HTR-8/SVneo (cell line): ENCODE data around the gene UBL5.

Source experiments
- DNase-seq: peaks from one replicate; pipeline ENCODE4 v3.0.0; 2011; ENCODE audit warnings: low spot score, mixed read lengths; ENCODE audit not compliant: insufficient read length
- FAIRE-seq: peaks from 2 replicates; lab custom pipeline; 2011; peaks lifted over from hg19 to GRCh38; lab: Jason Lieb, UNC

UBL5 gene

GRCh38 chr19:9848762-9849161, 21.0 kb downstream of the UBL5 start:
- FAIRE-seq (no peak), DNase-seq (no peak)

GRCh38 chr19:9849791-9850190, 22.1 kb downstream of the UBL5 start:
- FAIRE-seq (no peak), DNase-seq (no peak)

- DNase-seq, result no peak
- no peak for FAIRE-seq
These were observed 22.7 kb downstream of the UBL5 start for GRCh38 chr19:9850235-9850959.

GRCh38 chr19:9854282-9854846, 26.6 kb downstream of the UBL5 start:
- DNase-seq (no peak), FAIRE-seq (peak; percentile 36)

DNA sequence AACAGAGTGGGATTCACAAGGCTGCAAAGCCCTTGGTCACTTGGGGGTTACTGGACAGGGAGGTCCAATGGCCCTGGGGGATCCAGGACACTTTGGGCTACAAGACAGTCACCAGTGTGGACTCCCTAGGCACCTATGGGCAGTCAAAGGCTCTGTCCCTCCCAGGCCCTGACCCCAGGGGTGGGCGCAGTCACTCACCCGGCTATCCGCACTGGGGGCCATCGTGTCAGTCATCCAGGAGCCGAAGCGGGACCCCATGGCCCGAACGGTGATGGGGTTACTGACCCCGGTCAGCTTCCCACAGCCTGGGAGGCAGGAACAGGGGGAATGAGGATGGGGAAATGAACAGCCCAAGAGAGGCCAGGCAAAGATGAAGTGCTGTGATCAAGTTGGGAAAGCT, 28.9 kb downstream of the UBL5 start:
- DNase-seq, result no peak
- FAIRE-seq, result no peak

DNA sequence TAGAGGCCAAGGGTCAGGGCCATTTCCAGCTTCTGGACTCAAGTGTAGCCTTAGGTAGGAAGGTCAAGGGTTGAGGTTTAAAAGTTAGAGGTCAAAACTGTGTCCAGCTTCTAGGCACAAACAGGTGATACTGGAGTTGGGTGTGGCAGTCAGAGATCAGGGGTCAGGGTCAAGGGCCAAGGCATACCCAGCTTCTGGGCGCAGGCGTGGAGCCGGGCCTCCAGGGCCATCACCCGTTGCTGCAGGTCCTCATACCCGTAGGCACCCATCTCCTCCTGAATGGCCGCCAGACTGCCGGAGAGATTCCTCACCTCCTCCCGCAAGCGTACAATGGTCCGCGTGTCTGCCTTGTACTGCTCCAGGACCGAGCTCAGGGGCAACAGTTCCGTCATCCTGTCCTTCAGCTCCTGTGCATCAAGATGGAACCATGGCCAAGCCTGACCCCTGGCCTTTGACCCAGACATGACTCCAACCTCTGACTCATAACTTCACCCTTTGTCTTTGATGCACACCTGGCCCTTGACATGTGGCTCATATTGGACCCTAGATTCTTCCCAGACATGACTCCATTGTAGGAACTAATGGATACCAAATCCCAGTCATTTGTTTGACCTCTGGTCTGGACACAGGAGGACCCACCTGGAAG, 29.5 kb downstream of the UBL5 start:
- no peak for FAIRE-seq
- DNase-seq, result no peak

DNA sequence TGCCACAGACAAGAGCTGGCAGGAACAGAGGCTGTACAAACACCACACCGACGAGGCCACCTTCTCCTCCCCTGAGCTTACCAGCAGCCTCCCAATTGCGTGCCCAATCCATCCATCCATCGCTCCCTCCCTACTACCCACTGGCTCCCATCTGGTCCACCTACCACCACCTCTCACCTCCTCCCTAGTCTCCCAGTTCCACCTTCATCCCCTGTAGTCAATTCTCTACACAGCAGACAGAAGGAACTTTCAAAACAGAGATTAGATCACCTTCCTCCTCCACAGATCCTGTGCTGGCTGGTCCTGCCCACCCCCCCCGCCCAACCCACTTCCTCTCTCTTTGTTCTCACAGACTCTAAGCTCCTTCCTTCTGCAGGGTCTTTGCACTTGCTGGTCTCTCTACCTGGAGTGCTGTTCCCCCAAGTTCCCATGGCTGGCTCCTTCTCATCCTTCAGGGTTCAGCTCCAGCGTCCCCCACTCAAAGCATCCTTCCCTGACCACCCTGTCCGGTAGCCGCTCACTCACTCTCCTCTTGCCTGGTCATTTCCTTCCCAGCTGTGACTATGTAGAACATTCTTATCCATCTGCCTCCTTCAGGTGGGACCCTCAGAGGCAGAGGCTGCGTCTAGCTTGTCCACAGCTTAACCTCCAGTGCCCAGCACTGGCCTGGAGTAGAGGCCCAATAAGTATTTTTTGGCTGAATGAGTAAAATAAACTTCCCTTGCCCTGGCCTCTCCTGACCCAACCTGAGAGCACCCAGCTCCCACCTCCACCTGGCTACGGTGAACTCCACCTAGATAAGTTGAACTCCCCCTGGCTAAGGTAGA, 30.4 kb downstream of the UBL5 start:
- FAIRE-seq (peak; percentile 40), DNase-seq (no peak)

GRCh38 chr19:9858766-9859165, 31.0 kb downstream of the UBL5 start:
- no peak for DNase-seq
- no peak for FAIRE-seq

DNA sequence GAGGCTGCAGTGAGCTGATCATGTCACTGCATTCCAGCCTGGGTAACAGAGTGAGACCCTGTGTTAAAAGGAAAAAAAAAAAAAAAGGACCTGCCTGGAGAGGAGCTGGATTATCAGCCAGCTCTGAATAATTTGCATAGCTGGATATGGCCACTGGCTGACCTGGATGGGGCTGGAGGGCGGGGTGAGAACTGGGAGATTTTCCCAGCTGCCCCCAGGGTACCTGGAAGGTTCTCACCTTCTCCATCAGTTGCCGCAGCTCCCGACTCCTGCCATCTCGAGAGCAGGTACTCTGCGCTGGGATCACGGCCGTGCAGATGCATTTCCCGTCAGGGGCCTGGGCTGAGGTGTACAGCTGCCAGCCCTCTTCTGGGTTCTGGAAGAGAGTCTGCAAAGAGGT, 32.7 kb downstream of the UBL5 start:
- no peak for FAIRE-seq
- DNase-seq, result no peak

DNA sequence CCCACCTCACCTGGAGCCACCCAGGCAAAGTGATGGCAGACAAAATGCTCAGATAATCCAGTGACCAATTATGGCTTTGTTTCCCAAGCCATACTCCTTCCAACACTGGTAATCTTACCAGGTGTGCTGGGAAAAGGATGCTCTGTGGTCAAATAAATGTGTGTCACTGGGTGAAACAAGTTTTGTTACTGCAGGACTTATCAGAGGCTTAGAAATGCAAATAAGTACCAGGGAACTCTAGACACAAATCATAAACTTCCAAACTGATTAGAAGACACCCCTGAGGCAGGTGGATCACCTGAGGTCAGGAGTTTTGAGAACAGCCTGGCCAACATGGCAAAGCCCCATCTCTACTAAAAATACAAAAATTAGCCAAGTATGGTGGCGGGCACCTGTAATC, 33.8 kb downstream of the UBL5 start:
- DNase-seq (no peak), FAIRE-seq (no peak)

- FAIRE-seq, result no peak
These were observed 35.2 kb downstream of the UBL5 start for GRCh38 chr19:9862938-9863337.

DNA sequence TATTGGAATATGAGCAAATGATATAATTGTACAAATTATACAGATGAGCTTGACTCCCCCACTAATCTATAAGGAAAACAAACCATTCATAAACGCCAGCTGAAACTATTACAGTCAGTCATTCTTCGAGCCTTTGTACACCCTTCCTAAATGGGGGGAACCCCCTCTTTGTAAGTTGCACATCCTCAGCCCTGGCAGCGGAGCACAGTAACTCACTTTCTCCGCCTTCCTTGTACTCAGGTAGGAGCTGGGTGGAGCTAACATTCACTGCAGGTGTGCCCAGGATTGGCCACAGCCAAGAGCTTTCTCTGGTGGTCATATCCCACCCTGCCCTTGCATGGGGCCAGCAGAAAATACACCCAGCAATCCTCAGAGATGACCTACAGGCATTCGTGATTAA, 36.0 kb downstream of the UBL5 start:
- DNase-seq, result no peak
- FAIRE-seq, result no peak

More at GRCh38 chr19:9862938-9863337, 35.2 kb downstream of the UBL5 start:
- no peak for DNase-seq

DNA sequence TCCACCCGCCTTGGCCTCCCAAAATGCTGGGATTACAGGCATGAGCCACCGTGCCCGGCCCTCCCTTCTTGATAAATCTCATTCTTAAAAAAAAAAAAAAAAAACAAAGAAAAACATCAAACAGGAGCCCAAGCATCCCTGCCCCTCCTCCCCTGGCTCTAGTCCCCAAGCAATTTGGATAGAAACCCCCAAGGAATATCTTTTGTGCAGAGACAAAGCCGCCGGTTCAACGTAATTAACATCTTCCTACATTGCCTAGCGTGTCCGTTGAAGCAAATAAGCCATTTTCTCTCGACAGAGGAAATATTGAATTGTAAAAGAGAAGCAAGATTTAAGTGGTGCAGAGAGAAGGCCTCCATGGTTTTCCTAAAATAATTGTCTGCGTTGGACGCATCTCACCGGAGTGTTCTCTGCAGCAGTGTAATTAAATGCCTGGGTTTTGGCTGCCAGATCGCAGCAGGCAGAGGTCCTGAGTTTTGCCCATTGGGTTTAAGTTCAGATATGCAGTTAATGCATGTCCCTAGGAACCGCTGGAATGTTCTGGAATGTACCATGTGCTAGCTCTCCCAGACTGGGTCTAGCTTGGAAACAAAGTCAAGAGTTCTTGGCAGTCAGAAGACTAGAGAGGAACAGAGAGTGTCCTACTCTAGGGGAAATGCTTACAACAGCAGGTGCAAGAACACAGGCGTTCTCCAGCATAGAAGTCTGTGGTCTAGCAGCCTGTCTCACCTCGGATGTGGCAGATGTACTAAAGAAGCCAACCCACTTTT, 38.2 kb downstream of the UBL5 start:
- no peak for DNase-seq
- no peak for FAIRE-seq

DNA sequence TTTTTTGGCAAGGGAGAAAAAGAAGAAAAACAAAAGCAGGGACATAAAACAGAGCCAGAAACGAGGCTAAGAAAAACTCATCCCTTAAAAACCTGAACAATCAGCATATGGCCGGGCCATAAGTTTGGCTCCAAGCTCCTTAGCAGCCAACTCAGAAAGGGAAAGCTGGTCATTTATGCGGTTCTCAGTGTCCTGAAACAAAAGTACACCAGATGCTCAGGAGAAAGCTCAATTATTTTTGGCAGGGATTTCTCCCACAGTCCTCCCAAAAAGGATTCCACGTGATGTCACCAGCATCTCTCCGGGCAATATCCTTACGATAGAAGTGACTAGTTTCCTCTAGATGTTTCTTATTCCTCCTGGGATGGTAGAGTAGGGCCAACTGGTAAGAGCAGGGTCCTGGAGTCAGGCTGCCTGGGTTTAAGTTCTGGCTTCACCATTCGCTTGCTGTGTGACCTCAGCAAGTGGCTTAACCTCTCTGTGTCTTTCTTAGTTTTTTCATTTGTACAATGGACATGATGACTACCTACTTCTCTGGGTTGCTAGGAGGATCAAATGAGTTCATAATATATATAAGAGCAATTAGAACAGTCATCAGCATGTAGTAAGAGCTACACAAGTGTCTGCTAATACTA, 41.4 kb downstream of the UBL5 start:
- DNase-seq (no peak), FAIRE-seq (no peak)

DNA sequence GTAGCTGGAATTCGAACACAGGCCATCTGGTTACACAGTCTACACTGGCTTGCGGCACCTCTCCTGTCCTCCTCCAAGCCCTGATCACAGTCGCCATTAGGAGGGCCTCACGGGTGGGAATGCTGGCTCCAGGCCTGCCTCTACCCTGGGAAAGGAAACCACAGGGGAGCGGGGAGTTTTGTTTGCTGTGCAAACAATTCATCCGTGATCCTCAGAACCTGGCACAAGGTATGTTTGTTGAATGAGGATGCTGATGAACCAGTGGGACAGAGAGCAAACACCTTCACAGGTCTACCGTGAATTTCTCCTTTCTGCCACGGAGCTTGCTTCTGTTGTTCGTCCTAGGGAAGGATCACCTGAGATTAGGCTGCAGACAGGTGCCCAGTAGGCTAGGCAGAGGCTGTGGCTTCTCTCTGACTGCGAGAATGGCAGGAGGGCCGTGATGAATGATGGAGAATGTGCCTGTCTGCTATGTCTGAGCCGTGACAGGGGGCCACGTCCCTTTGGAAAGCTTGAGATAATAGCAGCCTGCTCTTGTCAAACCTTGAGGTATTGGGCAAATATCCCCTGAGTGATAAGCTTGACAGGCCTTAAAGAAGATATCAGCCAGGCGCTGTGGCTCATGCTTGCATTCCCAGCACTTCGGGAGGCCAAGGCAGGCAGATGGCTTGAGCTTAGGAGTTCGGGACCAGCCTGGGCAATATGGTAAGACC, 44.1 kb downstream of the UBL5 start:
- FAIRE-seq, result peak; percentile 16
- DNase-seq, result no peak

GRCh38 chr19:9872618-9873242, 45.0 kb downstream of the UBL5 start:
- DNase-seq (no peak), FAIRE-seq (no peak)

- no peak for DNase-seq
- FAIRE-seq, result no peak
These were observed 47.4 kb downstream of the UBL5 start for GRCh38 chr19:9875031-9875627.

- no peak for FAIRE-seq
- DNase-seq, result no peak
These were observed 48.1 kb downstream of the UBL5 start for GRCh38 chr19:9875796-9876195.
